GM23248 (cell line): Measurements from ENCODE around the gene TMEM182. TPM values are rescaled to one million over a fixed set of nuclear protein-coding genes. Genes with fewer than 3 reads are reported as not detected.

Experiments used
- DNase-seq: peaks from one replicate; pipeline ENCODE4 v3.0.0-alpha.2; 2015
- H2AFZ ChIP-seq: fragments of 200-600 bp; sonication (generic); 2 replicates; pipeline ENCODE4 v1.6.1; 2016; ENCODE audit warnings: antibody characterized with exemption
- H3F3A ChIP-seq: fragments of 200-600 bp; sonication (generic); 2 replicates; pipeline ENCODE4 v1.6.1; 2016; ENCODE audit warnings: mild to moderate bottlenecking, antibody characterized with exemption, mixed run types; ENCODE audit not compliant: insufficient read depth
- H3K27ac ChIP-seq: fragments of 200-600 bp; sonication (generic); 2 replicates; pipeline ENCODE4 v1.5.1; 2016; ENCODE audit warnings: mild to moderate bottlenecking
- H3K27me3 ChIP-seq: fragments of 200-600 bp; sonication (generic); replicated peaks from 2 replicates; pipeline ENCODE4 v1.6.1; 2016; ENCODE audit warnings: mild to moderate bottlenecking; ENCODE audit not compliant: insufficient read depth
- H3K36me3 ChIP-seq: fragments of 200-600 bp; sonication (generic); 2 replicates; pipeline ENCODE4 v1.6.1; 2016; ENCODE audit warnings: low read depth, mild to moderate bottlenecking
- H3K4me1 ChIP-seq: fragments of 200-600 bp; sonication (generic); 2 replicates; pipeline ENCODE4 v1.6.1; 2016; ENCODE audit warnings: mild to moderate bottlenecking; ENCODE audit not compliant: insufficient read depth
- H3K4me2 ChIP-seq: fragments of 200-600 bp; sonication (generic); one replicate; pipeline ENCODE4 v1.6.1; 2016; ENCODE audit warnings: mild to moderate bottlenecking; ENCODE audit not compliant: unreplicated experiment
- H3K4me3 ChIP-seq: fragments of 200-600 bp; sonication (generic); 2 replicates; pipeline ENCODE4 v1.5.1; 2016; ENCODE audit warnings: mild to moderate bottlenecking
- H3K79me2 ChIP-seq: fragments of 200-600 bp; sonication (generic); 2 replicates; pipeline ENCODE4 v1.6.1; 2016; ENCODE audit warnings: mild to moderate bottlenecking; ENCODE audit not compliant: insufficient read depth
- H3K9ac ChIP-seq: fragments of 200-600 bp; sonication (generic); 2 replicates; pipeline ENCODE4 v1.6.1; 2016; ENCODE audit warnings: mild to moderate bottlenecking
- H3K9me2 ChIP-seq: fragments of 200-600 bp; sonication (generic); 2 replicates; pipeline ENCODE4 v1.6.1; 2016; ENCODE audit warnings: mixed run types, mild to moderate bottlenecking, moderate library complexity; ENCODE audit not compliant: insufficient read depth
- H3K9me3 ChIP-seq: fragments of 200-600 bp; sonication (generic); one replicate; pipeline ENCODE4 v1.6.1; 2017; ENCODE audit warnings: low read depth
- H4K20me1 ChIP-seq: fragments of 200-600 bp; sonication (generic); 2 replicates; pipeline ENCODE4 v1.6.0; 2016; ENCODE audit not compliant: insufficient read depth
- EZH2 ChIP-seq: fragments of 200-600 bp; sonication (generic); IDR thresholded peaks from 2 replicates; pipeline ENCODE4 v1.6.1; 2018; ENCODE audit warnings: antibody characterized with exemption, mild to moderate bottlenecking; ENCODE audit not compliant: insufficient read depth, poor library complexity, severe bottlenecking
- EZH2phosphoT487 ChIP-seq: fragments of 200-600 bp; sonication (generic); IDR thresholded peaks from 2 replicates; pipeline ENCODE4 v1.6.1; 2018; ENCODE audit warnings: antibody characterized with exemption, moderate library complexity, mild to moderate bottlenecking, low read depth; ENCODE audit not compliant: insufficient read depth
- WGBS, 2 experiments: methylation state at CpG; one replicate each; pipeline ENCODE4 v1.1.6; 2015 to 2017; ENCODE audit warnings: low lambda C conversion rate in 2 of 2, low coverage in 1 of 2; ENCODE audit errors: missing lambda C conversion rate in 2 of 2; 5-methylcytosine and 5-hydroxymethylcytosine counted together
- in situ Hi-C: fragments of 300-500 bp; cut with MboI; formaldehyde crosslinking; loops from 2 replicates; pipeline ENCODE4 v1.15.0; 2020
- polyA plus RNA-seq: library from polyadenylated mRNA; unstranded; fragments of >200 nt; fragmentation: Nextera tagmentation; extraction: Ambion mirVana; gene quantifications from 2 replicates; pipeline ENCODE4 v1.2.1, GENCODE V29; 2016
- total RNA-seq: library from RNA; depleted of rRNA; stranded (reverse); fragments of >200 nt; shearing (Covaris generic); gene quantifications from 2 replicates; pipeline ENCODE4 v1.2.3, GENCODE V29; 2014

TMEM182 gene
- total and polyA plus RNA-seq, 2 experiments from 2014 or later, result 2.3 to 3.6 TPM

DNA sequence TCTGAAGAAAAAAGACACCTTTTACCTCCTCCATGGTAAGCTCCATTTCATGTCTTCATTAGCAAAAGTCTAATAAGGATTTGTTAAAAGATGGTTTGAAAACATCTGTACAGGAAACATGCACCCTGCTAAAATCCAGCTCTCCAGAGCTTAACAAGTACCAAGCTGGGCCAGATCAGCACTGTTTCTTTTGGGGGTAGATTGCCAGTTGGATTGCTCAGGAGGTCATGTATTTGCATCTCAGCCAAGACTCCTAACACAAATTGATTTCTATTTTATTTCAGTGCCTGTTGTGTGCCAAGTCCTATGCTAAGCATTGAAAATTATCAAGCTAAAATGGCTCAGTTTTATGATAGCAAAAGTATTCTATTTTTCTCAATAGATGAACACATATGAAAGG is 3.4 kb upstream of the TMEM182 start:
- in situ Hi-C loops, result no loop called here
- no peaks in the 10 kb centered on the region for H3K36me3 ChIP-seq
- H3K79me2 ChIP-seq, result no peaks in the 10 kb centered on the region
- DNase-seq, result no peak
- H3F3A ChIP-seq, result no peaks in the 10 kb centered on the region
- H3K4me1 ChIP-seq, result no peaks in the 10 kb centered on the region
- H2AFZ ChIP-seq, result no peak overlapping the region
- no peaks in the 10 kb centered on the region for H3K9me2 ChIP-seq
- H4K20me1 ChIP-seq, result 0 out of 2 replicates have a peak, but pooled peaks cover 3% of the 10 kb centered on the region
- H3K9me3 ChIP-seq, result no peaks in the 10 kb centered on the region
- no peak overlapping the region for H3K4me2 ChIP-seq
- no peak overlapping the region for H3K27ac ChIP-seq
- H3K9ac ChIP-seq, result no peak overlapping the region
- H3K27me3 ChIP-seq, result no peaks in the 10 kb centered on the region; the same call in 1 of the 2 replicates
- TF ChIP-seq EZH2phosphoT487 (no peak), EZH2 (no peak)
- no peak overlapping the region for H3K4me3 ChIP-seq

DNA sequence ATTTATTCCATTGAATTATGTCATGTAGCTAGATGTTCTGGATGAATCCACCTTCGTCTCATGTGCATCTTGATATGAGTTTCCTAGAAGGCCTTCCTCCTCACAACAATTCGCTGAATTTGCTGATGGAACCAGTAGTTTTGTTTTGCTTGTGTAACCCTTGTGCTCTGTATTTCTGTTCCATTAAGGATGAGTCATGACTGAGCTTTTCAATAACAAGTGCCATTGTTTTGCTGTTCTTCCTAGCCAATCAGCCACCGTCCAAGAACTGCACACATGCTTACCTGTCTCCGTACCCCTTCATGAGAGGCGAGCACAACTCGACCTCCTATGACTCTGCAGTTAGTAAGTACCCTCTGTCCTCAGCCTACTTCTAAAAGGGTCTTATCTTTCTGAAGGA is 2.3 kb downstream of the TMEM182 start:
- in situ Hi-C loops, result no loop called here
- Histone ChIP-seq H3F3A (no peaks in the 10 kb centered on the region), H4K20me1 (no peaks in the 10 kb centered on the region), H3K4me1 (no peaks in the 10 kb centered on the region), H3K27me3 (no peaks in the 10 kb centered on the region), H3K4me3 (no peak overlapping the region), H3K27ac (no peak overlapping the region), H3K79me2 (no peaks in the 10 kb centered on the region), H3K4me2 (no peak overlapping the region), H3K9me2 (no peaks in the 10 kb centered on the region), H3K9me3 (no peaks in the 10 kb centered on the region), H3K9ac (no peak overlapping the region), H2AFZ (no peak overlapping the region), H3K36me3 (no peaks in the 10 kb centered on the region)
- TF ChIP-seq EZH2, result no peak
- no peak for TF ChIP-seq EZH2phosphoT487
- WGBS, 2 experiments, result 82% methylated on average over 6 of the region's 6 CpGs
- DNase-seq, result no peak

DNA sequence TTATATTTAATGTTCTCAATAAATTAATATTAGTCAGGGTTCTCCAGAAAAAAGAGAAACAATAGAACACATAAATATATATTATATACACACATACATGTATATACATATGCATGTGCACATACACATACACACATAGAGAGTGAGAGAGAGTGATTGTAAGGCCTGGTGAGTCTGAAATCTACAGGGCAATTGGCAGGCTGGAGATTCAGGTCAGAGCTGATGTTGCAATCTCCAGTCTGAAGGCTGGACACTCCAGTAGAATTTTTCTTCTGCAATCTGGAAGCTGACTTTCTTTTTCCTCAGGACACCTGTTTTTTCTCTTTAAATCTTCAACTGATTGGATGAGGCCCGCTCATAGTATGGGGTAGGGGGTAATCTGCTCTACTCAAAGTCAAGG is 3.2 kb downstream of the TMEM182 start:
- H4K20me1 ChIP-seq, result no peaks in the 10 kb centered on the region
- 88 to 91% methylated on average over 1 of the region's 1 CpG for WGBS, 2 experiments
- in situ Hi-C loops, result no loop called here
- H3K9me2 ChIP-seq, result no peaks in the 10 kb centered on the region
- no peaks in the 10 kb centered on the region for H3K27me3 ChIP-seq
- no peaks in the 10 kb centered on the region for H3K4me1 ChIP-seq
- peak; percentile 6 for DNase-seq
- no peaks in the 10 kb centered on the region for H3K36me3 ChIP-seq
- no peaks in the 10 kb centered on the region for H3K9me3 ChIP-seq
- no peak for TF ChIP-seq EZH2phosphoT487
- no peak for TF ChIP-seq EZH2
- no peak overlapping the region for H3K9ac ChIP-seq
- no peak overlapping the region for H3K27ac ChIP-seq
- no peaks in the 10 kb centered on the region for H3K79me2 ChIP-seq
- no peak overlapping the region for H3K4me2 ChIP-seq
- no peak overlapping the region for H2AFZ ChIP-seq
- no peaks in the 10 kb centered on the region for H3F3A ChIP-seq
- no peak overlapping the region for H3K4me3 ChIP-seq

DNA sequence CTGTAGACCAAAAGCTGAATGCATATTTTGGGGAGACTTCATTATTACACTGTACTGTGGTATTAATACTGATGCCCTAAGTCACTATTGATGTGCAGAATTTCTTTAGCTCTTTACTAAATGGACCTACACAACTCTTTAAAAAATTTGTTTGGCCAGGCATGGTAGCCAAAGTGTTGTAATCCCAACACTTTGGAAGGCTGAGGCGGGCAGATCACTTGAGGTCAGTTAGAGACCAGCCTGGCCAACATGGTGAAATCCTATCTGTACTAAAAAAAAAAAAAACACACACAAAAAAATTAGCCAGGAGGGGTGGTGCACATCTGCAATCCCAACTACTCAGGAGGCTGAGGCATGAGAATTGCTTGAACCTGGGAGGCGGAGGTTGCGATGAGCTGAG is 6.4 kb downstream of the TMEM182 start:
- Histone ChIP-seq H3K9me3 (no peaks in the 10 kb centered on the region), H4K20me1 (no peaks in the 10 kb centered on the region), H3K27ac (no peak overlapping the region), H2AFZ (no peak overlapping the region), H3K4me1 (no peaks in the 10 kb centered on the region), H3K4me2 (no peak overlapping the region), H3K36me3 (no peaks in the 10 kb centered on the region), H3K79me2 (no peaks in the 10 kb centered on the region), H3K27me3 (no peaks in the 10 kb centered on the region), H3K9ac (no peak overlapping the region), H3K4me3 (no peak overlapping the region), H3F3A (no peaks in the 10 kb centered on the region), H3K9me2 (no peaks in the 10 kb centered on the region)
- TF ChIP-seq EZH2 (no peak), EZH2phosphoT487 (no peak)
- in situ Hi-C loops, result no loop called here
- WGBS, 2 experiments, result 81 to 86% methylated on average over 3 of the region's 3 CpGs
- DNase-seq, result no peak

DNA sequence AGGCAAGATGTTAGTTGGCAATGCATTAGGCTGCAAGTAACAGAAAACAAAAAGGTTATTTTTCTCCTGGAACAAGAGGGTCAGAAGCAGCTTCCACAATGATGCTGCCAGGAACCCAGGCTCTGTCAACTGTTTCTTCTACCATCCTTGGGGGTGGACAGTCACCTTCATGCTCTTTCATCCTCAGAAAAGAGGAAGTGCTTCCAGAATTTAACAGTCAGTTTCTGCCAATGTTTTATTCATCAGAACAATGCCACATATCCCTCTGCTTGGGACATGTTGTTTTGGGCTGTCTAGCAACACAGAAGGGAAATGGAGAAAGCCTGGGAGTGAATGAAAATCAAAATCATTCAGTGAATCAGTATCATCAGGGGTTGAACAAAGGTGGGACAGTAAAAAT is 7.1 kb downstream of the TMEM182 start:
- in situ Hi-C loops, result no loop called here
- H4K20me1 ChIP-seq, result no peaks in the 10 kb centered on the region
- no peaks in the 10 kb centered on the region for H3K79me2 ChIP-seq
- no peaks in the 10 kb centered on the region for H3K9me2 ChIP-seq
- no peaks in the 10 kb centered on the region for H3K4me1 ChIP-seq
- H3F3A ChIP-seq, result no peaks in the 10 kb centered on the region
- no peak for DNase-seq
- no peaks in the 10 kb centered on the region for H3K27me3 ChIP-seq
- TF ChIP-seq EZH2 (no peak), EZH2phosphoT487 (no peak)
- H3K4me3 ChIP-seq, result no peak overlapping the region
- no peak overlapping the region for H2AFZ ChIP-seq
- H3K9me3 ChIP-seq, result no peaks in the 10 kb centered on the region
- no peaks in the 10 kb centered on the region for H3K36me3 ChIP-seq
- no peak overlapping the region for H3K9ac ChIP-seq
- H3K27ac ChIP-seq, result no peak overlapping the region
- H3K4me2 ChIP-seq, result no peak overlapping the region
